Right ventricle myocardium inferior (tissue), 1 donor: ENCODE measurements around the gene OR5AC2. TPM values are rescaled to one million over a fixed set of nuclear protein-coding genes. Genes with fewer than 3 reads are reported as not detected.

Experiments used
- ATAC-seq: fragments of 200-7000 bp; cut with Tn5 transposase; one replicate; pipeline ENCODE4 v1.9.1; 2020; ENCODE audit warnings: mild to moderate bottlenecking, moderate library complexity
- DNase-seq: peaks from one replicate; pipeline ENCODE4 v3.0.0; 2021; ENCODE audit errors: missing footprints
- intact Hi-C: fragments of 100-400 bp; cut with DNase I; formaldehyde crosslinking; loops from one replicate; pipeline ENCODE4 v1.11.0; 2022
- long read RNA-seq: library from polyadenylated mRNA; unstranded; transcript quantifications from one replicate; pipeline ENCODE4 v2.0.0, GENCODE V29; 2021
- total RNA-seq: library from RNA; stranded (reverse); fragmentation: NEBNext Ultra II Directional; extraction: Animal tissue kit (Norgen Biotek cat#: 25700); gene quantifications from one replicate; pipeline ENCODE4 v1.2.1, GENCODE V29; 2021
- donor health status: DM: no; HTN: yes; CAD: no; lungs with severe emphysema.

OR5AC2 gene, protein sequence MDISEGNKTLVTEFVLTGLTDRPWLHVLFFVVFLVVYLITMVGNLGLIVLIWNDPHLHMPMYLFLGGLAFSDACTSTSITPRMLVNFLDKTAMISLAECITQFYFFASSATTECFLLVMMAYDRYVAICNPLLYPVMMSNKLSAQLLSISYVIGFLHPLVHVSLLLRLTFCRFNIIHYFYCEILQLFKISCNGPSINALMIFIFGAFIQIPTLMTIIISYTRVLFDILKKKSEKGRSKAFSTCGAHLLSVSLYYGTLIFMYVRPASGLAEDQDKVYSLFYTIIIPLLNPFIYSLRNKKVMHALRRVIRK
- total RNA-seq, result not detected
- long read RNA-seq, result 0 reads

DNA sequence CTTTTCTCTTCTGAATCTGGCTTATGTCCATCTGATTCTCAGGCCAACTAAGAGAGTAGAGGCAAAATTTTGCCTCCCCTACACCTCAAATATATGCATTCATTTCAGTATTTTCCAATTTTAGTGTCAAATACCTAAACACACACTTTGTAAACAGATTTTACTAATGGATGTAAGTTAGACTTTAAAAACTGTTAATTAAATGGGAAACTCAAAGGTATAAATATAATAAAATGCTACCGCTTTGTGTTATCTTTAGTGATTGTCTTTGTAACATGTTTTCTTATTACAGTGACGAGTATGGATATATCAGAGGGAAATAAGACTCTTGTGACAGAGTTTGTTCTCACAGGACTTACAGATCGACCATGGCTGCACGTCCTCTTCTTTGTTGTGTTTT lies at the start of gene OR5AC2:
Gene OR5AC2, plus strand, starts transcription at position 301 of the 400 bp plus-strand sequence. Its CDS starts 0 bp downstream, at position 301.
- DNase-seq (no peak), ATAC-seq (no peak)
- intact Hi-C loops, result no loop called here

DNA sequence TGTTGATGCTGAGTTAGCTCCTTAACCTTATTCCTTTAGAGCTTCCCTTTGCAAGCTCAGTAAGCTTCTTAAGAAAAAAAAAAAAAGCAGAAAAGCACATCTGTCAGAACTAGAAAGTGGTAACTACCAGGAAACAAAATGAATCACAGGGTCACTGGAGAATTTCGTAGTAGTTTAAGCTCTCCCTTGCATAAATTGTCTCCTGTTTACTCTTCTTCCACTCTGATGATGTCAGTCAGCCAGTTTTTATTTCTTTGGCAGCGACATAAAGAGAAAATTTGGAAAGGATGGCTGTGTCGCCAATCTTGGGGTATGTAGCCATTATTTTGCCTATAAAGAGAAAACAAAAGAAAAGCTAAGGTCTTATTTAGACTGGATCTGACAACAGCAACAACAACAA lies 48.7 kb upstream of the OR5AC2 start:
- no peak for ATAC-seq

DNA sequence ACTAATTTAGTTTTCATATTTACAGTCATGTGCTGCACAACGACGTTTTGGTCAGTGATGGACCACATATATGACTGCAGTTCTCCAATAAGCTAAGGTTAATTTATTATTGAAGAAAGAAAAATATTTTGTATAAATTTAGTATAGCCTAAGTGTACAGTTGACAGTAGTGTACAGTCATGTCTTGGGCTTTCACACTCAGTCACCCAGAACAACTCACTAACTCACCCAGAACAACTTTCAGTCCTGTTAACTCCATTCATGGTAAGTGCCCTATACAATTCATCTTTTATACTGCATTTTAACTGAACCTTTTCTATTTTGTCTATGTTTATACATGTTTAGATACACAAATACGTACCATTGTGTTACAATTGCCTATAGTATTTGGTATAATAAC lies 48.1 kb upstream of the OR5AC2 start:
- intact Hi-C loops, result loop anchor here (10.0 kb wide), 1 partner anchor 776 kb away; no protein-coding TSS in a partner anchor
- DNase-seq (no peak), ATAC-seq (no peak)

More for the DNA sequence above, 48.7 kb upstream of the OR5AC2 start:
- intact Hi-C loops, result loop anchor here (10.0 kb wide), 1 partner anchor 777 kb away; no protein-coding TSS in a partner anchor
- DNase-seq, result no peak

DNA sequence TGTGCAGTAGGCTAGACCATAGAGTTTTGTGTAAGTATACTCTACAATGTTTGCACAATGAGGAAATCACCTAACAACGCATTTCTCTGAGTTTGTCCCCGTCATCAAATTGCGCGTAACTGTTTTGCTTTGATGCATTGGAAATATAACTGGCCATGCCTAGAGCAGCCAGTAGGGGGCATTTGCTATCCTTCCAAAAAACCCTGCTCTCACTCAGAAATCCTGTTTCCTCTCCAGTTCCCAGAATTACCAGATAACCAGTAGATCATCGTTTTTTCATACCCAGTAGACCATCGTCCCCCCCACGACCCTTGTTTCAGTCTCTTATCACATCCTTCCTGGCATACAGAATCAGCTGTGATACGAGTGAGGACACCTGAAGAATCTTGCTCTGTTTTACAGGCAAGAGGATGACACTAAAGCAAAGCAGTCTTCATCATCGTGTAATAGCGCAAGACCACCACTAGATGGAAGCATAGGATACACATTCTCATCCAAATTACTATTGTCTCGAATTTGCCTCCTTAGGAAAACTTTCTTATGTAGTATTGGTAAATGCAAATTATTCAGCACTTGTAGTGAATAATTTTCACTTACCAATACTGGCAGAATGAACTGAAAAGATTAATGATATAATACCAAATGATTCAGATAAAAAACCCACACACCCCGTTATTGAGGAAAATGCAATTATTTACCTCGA lies 47.5 kb upstream of the OR5AC2 start:
- DNase-seq, result no peak
- intact Hi-C loops, result loop anchor here (2.0 to 10.0 kb wide), 2 partner anchors 289 to 775 kb away; no protein-coding TSS in a partner anchor
- ATAC-seq, result peak; percentile 89

DNA sequence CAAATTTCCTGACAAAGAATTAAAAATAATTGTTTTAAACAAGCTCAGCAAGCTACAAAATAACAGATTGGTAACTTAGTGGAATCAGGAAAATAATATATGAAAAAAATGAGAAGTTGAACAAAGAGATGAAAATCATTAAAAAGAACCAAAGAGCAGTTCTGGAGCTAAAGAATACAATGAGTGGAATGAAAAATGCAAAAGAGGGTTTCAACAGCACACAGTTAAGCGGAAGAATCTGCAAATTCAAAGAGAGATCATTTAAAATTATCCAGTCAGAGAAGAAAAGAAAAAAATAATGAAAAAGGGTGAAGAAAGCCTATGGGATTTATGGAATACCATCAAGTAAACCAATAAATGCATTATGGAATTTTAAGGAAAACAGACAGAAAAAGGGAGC lies 45.6 kb upstream of the OR5AC2 start:
- intact Hi-C loops, result loop anchor here (2.0 kb wide), 1 partner anchor 287 kb away; no protein-coding TSS in a partner anchor
- no peak for DNase-seq
- ATAC-seq, result no peak

DNA sequence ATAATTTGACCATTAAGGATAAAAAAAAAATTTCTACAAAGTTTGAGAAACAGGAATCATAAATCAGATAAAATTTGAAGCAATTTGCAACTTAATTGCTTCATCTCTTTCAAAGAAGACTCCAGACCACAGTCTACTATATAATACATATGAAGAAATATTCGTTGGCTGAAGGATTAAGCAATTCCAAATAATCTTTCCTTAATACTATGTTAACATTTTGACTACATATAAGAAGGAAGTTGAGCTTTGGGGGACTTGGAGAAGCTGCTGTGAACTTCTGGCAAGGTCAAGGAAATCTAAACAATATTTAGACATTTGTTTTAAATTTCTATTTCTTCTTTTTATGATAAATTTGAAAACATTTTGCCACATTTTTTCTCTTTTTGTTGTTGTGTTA lies 38.4 kb upstream of the OR5AC2 start:
- intact Hi-C loops, result no loop called here
- ATAC-seq, result no peak
- DNase-seq, result no peak

DNA sequence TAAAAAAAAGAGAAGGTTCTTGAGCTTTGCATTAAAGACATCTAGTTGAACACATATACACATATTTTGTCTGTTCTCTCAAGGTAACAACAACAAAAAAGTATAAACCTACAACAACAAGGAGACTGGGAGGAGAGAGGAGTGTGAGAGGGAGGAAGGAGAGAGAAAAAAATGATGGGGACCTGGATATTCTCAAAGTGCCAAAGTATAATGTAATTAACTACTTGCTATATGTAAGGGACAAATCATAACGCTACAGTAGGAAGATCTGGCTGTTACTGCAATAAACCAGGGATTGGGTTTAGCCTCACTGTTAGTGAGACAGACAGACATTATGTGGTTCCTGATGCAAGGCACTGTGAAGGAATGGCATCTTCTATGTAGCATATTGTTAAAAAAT lies 37.7 kb upstream of the OR5AC2 start:
- no peak for ATAC-seq
- intact Hi-C loops, result no loop called here
- no peak for DNase-seq

DNA sequence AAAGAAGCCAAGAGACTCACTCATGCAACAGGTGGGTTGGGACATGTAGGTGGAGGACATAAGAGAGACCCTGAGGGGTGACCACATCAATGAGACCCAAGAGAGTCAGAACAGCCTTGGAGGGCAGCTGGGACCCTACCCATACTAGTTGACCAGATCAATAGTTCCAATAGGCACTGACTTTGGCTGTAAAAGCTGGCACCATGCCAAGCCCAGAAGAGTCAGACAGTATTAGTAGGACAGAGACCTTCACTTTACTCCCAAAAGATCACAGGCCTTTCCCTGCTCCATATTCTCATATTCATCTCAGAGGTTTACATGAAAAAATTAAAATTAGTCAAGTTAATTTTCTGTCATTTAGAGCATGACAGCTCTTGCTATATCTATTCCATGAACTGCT lies 30.9 kb upstream of the OR5AC2 start:
- intact Hi-C loops, result no loop called here

DNA sequence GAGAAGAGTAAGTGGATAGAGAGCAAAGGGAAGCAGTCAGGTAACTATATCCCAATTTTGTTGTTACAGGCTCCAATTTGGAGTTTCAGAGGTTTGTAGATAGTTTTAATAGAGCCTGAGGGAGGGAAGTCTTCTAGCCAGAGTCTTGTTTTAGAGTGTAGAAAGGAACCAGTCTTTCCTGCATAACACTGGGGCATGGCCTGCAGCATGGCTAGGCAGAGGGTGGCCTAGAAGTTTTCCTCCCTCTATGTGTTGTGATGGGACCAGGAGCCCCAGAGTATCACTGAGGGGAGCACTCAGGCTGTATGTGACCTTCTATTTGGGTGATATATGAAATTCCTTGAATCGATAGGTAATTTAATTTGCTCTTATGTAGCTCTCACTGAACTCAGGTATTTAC lies 29.3 kb upstream of the OR5AC2 start:
- DNase-seq (no peak), ATAC-seq (no peak)
- intact Hi-C loops, result no loop called here

More for the DNA sequence above, 30.9 kb upstream of the OR5AC2 start:
- DNase-seq (no peak), ATAC-seq (no peak)

DNA sequence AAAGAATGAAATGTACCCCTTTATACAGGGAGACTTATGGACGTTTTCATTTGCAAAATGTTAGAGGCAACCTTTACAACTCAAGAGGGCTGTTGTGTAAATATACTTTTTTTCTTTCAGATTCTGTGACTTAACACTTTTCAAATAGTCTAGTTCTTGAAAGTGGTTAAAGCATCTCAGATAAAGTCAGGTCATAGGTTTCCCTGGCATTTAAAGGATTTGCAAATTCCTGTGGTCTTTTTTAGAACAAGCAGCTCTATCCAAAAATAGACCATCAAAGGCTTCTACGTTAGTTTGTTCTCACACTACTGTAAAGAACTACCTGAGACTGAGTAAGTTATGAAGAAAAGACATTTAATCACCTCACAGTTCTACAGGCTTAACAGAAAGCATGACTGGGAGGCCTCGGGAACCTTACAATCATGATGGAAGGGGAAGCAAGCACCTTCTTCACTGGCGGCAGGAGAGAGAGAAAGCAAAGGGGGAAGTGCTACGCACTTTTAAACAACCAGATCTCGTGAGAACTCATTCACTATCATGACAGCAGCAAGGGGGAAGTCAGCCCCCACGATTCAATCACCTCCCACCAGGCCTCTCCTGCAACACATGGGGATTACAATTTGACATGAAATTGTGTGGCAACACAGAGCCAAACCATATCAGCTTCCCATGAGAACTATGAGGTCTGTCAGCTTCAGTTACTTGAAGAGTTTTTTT lies 28.6 kb upstream of the OR5AC2 start:
- no peak for DNase-seq
- intact Hi-C loops, result no loop called here
- ATAC-seq, result no peak

DNA sequence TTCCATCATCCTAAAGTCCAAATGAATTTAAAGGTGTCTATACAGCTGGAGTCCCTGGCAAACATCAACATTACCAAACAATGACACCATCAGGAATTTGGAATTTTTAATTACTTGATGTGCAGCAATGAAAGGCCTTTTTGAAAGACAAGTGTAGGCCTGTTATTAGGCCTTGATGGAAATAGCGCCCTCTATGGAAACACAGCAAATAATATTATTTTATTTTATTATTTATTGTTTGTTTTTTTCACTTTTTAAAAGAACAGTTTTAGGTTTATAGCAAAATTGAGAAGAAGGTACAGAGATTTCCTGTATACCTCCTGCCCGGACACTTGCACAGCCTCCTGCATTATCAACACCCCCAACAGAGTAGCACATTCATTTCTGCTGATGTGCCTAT lies 18.1 kb upstream of the OR5AC2 start:
- intact Hi-C loops, result no loop called here
- DNase-seq (no peak), ATAC-seq (no peak)

DNA sequence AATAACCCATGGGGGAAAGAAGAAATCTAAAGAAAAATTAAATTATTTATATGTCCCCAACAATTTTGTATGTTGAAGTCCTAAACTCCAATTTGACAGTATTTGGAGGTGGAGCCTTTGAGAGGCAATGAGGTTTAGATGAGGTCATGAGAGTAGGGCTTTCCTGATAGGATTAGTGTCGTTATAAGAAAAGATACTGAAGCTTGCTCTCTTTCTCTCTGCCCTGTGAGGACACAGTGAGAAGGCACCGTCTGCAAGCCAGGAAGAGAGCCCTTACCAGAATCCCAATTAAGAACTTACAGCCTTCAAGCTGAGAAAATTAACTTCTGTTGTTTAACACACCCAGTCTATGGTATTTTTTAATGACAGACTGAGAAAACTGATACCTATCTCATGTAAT lies 16.1 kb upstream of the OR5AC2 start:
- intact Hi-C loops, result no loop called here
- no peak for DNase-seq
- ATAC-seq, result no peak

DNA sequence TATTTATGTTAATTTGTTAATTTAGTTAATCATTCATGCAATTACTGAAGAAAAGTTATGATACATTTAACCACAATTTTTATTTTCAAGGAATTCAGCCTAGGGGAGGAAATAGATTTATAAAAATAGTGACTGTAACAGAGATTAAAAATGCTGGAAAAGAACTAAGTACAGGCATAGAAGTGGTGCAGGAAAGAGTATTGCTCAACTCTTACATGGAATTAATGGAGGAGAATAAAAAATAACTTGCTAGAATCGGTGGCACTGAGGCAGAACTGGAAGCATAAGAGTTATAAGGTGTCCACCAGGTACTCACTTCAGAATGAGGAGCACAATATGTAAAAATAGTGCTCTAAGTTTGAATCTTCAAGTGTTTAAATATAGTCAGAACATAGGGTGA lies 13.5 kb upstream of the OR5AC2 start:
- DNase-seq (no peak), ATAC-seq (no peak)
- intact Hi-C loops, result no loop called here

DNA sequence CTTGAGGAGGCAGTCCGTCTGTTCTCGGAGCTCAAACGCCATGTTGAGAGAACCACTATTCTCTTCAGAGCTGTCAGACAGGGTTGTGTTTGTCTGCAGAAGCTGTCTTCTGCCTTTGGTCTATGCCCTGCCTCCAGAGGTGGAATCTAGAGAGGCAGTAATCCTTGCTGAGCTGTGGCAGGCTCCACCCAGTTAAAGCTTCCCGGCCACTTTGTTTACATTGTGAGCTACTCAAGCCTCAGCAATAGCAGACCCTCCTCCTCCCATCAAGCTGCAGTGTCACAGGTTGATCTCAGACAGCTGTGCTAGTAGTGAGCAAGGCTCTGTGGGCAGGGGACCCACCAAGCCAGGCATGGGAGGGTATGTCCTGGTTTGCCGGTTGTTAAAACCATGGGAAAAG lies 8.9 kb downstream of the OR5AC2 start:
- ATAC-seq, result no peak
- DNase-seq, result no peak
- intact Hi-C loops, result no loop called here

DNA sequence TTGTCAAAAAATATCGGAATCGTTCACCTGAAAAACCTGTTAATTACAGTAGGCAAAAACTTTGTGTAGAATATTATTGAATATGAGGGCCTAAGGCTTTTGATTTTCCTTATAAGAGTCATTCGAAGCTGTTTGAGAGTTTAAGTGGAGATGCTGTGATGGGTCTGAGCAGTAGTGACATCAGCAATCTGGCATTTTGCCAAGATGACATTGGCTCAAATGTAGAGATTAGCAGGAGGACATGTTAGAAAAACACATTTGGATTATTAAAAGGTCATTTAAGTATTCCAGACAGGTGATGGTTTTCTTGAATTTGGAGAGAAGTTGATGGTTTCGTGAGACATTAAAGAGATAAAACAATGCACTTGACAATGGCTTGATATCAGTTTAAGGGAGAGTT lies 12.9 kb downstream of the OR5AC2 start:
- ATAC-seq, result no peak
- intact Hi-C loops, result no loop called here
- DNase-seq, result no peak

DNA sequence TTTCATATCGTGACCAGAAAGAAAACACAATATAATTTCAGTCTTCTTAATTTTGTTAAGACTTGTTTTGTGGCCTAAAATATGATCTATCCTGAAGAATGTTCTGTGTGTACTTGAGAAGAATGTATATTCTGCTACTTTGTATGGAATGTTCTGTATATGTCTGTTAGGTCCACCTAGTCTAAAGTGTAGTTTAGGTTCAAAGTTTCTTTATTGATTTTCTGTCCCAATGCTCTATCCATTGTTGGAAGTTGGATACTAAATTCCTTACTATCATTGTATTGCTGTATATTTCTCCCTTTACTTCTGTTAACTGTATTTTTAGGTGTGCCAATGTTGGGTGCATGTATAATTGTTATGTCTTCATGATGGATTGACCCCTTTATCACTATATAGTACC lies 21.2 kb downstream of the OR5AC2 start:
- DNase-seq (no peak), ATAC-seq (no peak)
- intact Hi-C loops, result no loop called here

DNA sequence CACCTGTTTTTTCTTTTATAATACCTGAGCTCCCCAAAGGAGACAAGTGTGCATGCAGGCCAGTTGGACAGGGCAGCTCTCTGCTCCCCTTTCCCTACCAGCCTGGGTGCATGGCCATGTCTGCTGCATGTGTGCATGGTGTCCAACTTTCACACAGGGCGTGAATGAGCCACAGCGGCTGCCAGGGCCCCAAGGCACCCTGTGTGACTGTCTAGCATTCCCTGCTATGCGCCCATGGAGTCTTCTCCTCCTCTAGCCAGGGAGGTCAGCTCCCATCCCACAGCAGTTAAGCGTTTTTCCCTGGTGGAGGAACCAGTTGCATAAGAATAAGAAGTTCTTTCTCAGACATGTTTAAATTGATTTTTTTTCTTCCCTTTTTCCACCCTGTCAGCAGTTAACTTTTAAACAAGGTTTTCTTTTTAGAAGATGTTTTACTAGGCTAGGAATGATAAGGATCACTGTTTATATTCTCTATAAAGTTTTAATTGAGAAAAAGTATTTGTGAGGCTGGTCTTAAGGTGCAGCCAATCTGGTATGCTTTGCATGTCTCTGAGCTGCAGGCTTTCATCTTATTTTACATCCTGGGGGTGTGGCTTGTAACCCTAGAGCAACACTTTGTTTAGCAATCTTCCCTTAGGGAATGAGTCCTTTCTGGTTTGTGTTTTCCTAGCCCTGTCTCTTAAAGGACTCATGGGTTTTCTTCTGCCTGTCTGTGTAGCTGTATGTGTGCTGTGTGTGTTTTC lies 23.0 kb downstream of the OR5AC2 start:
- ATAC-seq (no peak), DNase-seq (no peak)
- intact Hi-C loops, result no loop called here

DNA sequence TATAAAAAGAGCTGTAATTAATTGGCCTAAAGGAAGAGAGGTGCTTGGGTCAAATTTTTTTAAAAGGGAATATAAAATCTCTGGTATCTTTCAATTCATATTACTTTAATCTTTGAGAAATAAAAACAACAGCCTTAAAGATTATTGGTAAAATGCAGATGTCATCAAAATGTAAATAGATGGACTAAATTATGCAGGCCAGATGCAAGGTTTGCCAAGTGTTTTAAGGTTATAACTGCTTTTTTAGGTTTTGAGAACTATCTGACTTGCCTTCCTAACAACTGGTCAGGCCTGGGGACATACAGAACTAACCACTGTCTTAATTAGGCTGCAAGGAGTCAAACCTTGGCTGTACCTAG lies 23.6 kb downstream of the OR5AC2 start:
- ATAC-seq (no peak), DNase-seq (no peak)
- intact Hi-C loops, result no loop called here

DNA sequence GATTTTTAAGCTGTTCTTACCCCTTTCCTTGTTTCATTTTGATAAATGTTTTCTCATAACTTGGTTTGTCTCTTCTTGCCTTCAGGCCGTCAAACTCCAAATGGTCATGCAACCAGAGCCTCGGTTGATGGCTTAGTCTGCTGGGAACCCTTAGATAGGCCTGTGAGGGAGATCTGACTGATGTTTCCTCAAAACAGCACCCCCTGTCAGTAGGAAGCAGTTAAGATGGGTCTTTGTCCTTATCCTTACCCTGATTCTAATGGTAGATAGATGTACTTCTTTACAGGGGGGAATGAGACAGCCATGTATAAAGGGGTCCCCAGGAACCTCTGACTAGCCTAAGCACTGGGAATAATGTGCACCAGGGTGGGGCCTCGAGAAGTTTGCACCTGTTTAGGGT lies 27.3 kb downstream of the OR5AC2 start:
- DNase-seq, result no peak
- intact Hi-C loops, result no loop called here

More for the DNA sequence above, 27.3 kb downstream of the OR5AC2 start:
- no peak for ATAC-seq
